HG02852 (cell line): ENCODE results near the gene UBN1.
"Not testable (repeated sequence)": the region's sequence is repeated elsewhere in the genome, so short reads cannot be mapped to it uniquely, and the experiment has no call there.

Experiments used
- ATAC-seq: cut with Tn5 transposase; IDR thresholded peaks from one replicate; pipeline ENCODE4 v1.9.1; 2021; ENCODE audit warnings: mild to moderate bottlenecking, moderate library complexity; ENCODE audit not compliant: unreplicated experiment

Gene UBN1

GRCh38 chr16:4925293-4925607, 78.0 kb downstream of the UBN1 start:
- ATAC-seq, result no peak

- ATAC-seq, result no peak
Measured at GRCh38 chr16:4925791-4926190, 78.5 kb downstream of the UBN1 start.

- no peak for ATAC-seq
Measured at GRCh38 chr16:4926928-4927327, 79.6 kb downstream of the UBN1 start.

GRCh38 chr16:4927661-4928060, 80.4 kb downstream of the UBN1 start:
- ATAC-seq, result no peak

GRCh38 chr16:4928227-4928626, 80.9 kb downstream of the UBN1 start:
- no peak for ATAC-seq

- ATAC-seq, result not testable (repeated sequence)
Measured at GRCh38 chr16:4929619-4930018, 82.3 kb downstream of the UBN1 start.

- no peak for ATAC-seq
Measured at GRCh38 chr16:4931381-4931780, 84.1 kb downstream of the UBN1 start.
